GM23338 (cell line): Measurements from ENCODE around the gene HOXA3. TPM values are rescaled to one million over a fixed set of nuclear protein-coding genes. Genes with fewer than 3 reads are reported as not detected.
A peak's percentile ranks its signal among the peaks of the same experiment; 100 is the strongest.

Experiments
- ATAC-seq: fragments of 200-7000 bp; cut with Tn5 transposase; 3 replicates; pipeline ENCODE4 v1.9.1; 2020
- DNase-seq: peaks from one replicate; pipeline ENCODE4 v3.0.0-alpha.2; 2015; ENCODE audit warnings: low spot score
- H2AFZ ChIP-seq: fragments of 200-600 bp; sonication (generic); 2 replicates; pipeline ENCODE4 v1.8.0; 2016; ENCODE audit warnings: antibody characterized with exemption, mild to moderate bottlenecking, moderate library complexity
- H3F3A ChIP-seq: fragments of 200-600 bp; sonication (generic); replicated peaks from 2 replicates; pipeline ENCODE4 v1.8.0; 2017; ENCODE audit warnings: antibody characterized with exemption, mixed run types, low read depth
- H3K27ac ChIP-seq: fragments of 200-600 bp; sonication (generic); 2 replicates; pipeline ENCODE4 v1.6.1; 2016; ENCODE audit warnings: low read depth
- H3K27me3 ChIP-seq: fragments of 200-600 bp; sonication (generic); 2 replicates; pipeline ENCODE4 v1.8.0; 2016; ENCODE audit warnings: mild to moderate bottlenecking, mixed run types, moderate library complexity; ENCODE audit not compliant: insufficient read depth
- H3K36me3 ChIP-seq: fragments of 200-600 bp; sonication (generic); 2 replicates; pipeline ENCODE4 v1.8.0; 2016; ENCODE audit warnings: mild to moderate bottlenecking; ENCODE audit not compliant: insufficient read depth
- H3K4me1 ChIP-seq: fragments of 200-600 bp; sonication (generic); 2 replicates; pipeline ENCODE4 v1.8.0; 2016; ENCODE audit warnings: mild to moderate bottlenecking, moderate library complexity; ENCODE audit not compliant: insufficient read depth
- H3K4me2 ChIP-seq: fragments of 200-600 bp; sonication (generic); 2 replicates; pipeline ENCODE4 v1.7.1; 2017; ENCODE audit warnings: mixed run types
- H3K4me3 ChIP-seq: fragments of 200-600 bp; sonication (generic); 2 replicates; pipeline ENCODE4 v1.6.1; 2016; ENCODE audit warnings: mixed run types
- H3K79me2 ChIP-seq: fragments of 200-600 bp; sonication (generic); replicated peaks from 2 replicates; pipeline ENCODE4 v1.8.0; 2017; ENCODE audit warnings: mild to moderate bottlenecking; ENCODE audit not compliant: insufficient read depth
- H3K9me2 ChIP-seq: fragments of 200-600 bp; sonication (generic); 2 replicates; pipeline ENCODE4 v1.8.0; 2017; ENCODE audit not compliant: insufficient read depth
- H4K20me1 ChIP-seq: fragments of 200-600 bp; sonication (generic); replicated peaks from 2 replicates; pipeline ENCODE4 v1.8.0; 2017; ENCODE audit warnings: mild to moderate bottlenecking; ENCODE audit not compliant: insufficient read depth
- H3K27ac Mint-ChIP-seq: 2 replicates; pipeline ENCODE4 v1.8.0; 2020; ENCODE audit warnings: inconsistent platforms, mild to moderate bottlenecking, moderate library complexity, mixed read lengths
- H3K27me3 Mint-ChIP-seq: 3 replicates; pipeline ENCODE4 v1.8.0; 2022; ENCODE audit warnings: low read depth, mild to moderate bottlenecking, moderate library complexity, mixed read lengths, inconsistent platforms; ENCODE audit not compliant: insufficient read depth, poor library complexity
- H3K36me3 Mint-ChIP-seq: 3 replicates; pipeline ENCODE4 v1.8.0; 2021; ENCODE audit warnings: low read depth, mild to moderate bottlenecking, inconsistent platforms, moderate library complexity, mixed read lengths
- H3K4me1 Mint-ChIP-seq: 3 replicates; pipeline ENCODE4 v1.8.0; 2020; ENCODE audit warnings: mild to moderate bottlenecking, inconsistent platforms, mixed read lengths
- H3K4me3 Mint-ChIP-seq: 3 replicates; pipeline ENCODE4 v1.8.0; 2021; ENCODE audit warnings: moderate library complexity, mild to moderate bottlenecking, inconsistent platforms, mixed read lengths
- H3K9me3 Mint-ChIP-seq: 3 replicates; pipeline ENCODE4 v1.8.0; 2020; ENCODE audit warnings: moderate library complexity, mild to moderate bottlenecking, inconsistent platforms, mixed read lengths
- EZH2 ChIP-seq: fragments of 200-600 bp; sonication (generic); IDR thresholded peaks from one replicate; pipeline ENCODE4 v1.8.0; 2017; ENCODE audit warnings: antibody characterized with exemption, mild to moderate bottlenecking, low read depth; ENCODE audit not compliant: unreplicated experiment
- EZH2phosphoT487 ChIP-seq: fragments of 200-600 bp; sonication (generic); IDR thresholded peaks from one replicate; pipeline ENCODE4 v1.8.1; 2018; ENCODE audit warnings: antibody characterized with exemption; ENCODE audit not compliant: unreplicated experiment
- POLR2AphosphoS5 ChIP-seq: IDR thresholded peaks from 2 replicates; pipeline ENCODE4 v1.6.1; 2016; ENCODE audit warnings: antibody characterized with exemption, low read depth
- polyA plus RNA-seq: library from polyadenylated mRNA; unstranded; fragments of >200 nt; fragmentation: Nextera tagmentation; extraction: Ambion mirVana; gene quantifications from 2 replicates; pipeline ENCODE4 v1.2.1, GENCODE V29; 2016
- total RNA-seq: library from RNA; depleted of rRNA; stranded (reverse); fragments of >200 nt; shearing (Covaris generic); gene quantifications from 2 replicates; pipeline ENCODE4 v1.2.3, GENCODE V29; 2014
- TF ChIP-seq, protein P1 (sequence below), 2 experiments: fragments of 200-600 bp in 1 of 2; sonication (generic) in 1 of 2; conservative IDR thresholded peaks; 2 replicates each; pipeline versions ENCODE4 v1.5.1 to v1.6.1; 2016 to 2017; ENCODE audit warnings: antibody characterized with exemption in 2 of 2, low read depth in 2 of 2, mild to moderate bottlenecking in 2 of 2, moderate library complexity in 1 of 2

Gene HOXA3
- total and polyA plus RNA-seq, 2 experiments from 2014 or later, result not detected

- H3K4me3 ChIP-seq, result peak overlapping the region; percentile 60
- no peak overlapping the region for H2AFZ ChIP-seq
- ATAC-seq (peak; percentile 9), DNase-seq (peak; percentile 75)
- H3K27me3 ChIP-seq, result peaks cover 100% of the 10 kb centered on the region
- H3K27ac ChIP-seq, result no peak overlapping the region
- no peaks in the 10 kb centered on the region for H3K79me2 ChIP-seq
- Mint-ChIP-seq H3K4me1 (peaks cover 21% of the 10 kb centered on the region), H3K4me3 (peak overlapping the region; percentile 63), H3K9me3 (peaks cover 19% of the 10 kb centered on the region; the same call in 2 of the 3 replicates), H3K27ac (no peak overlapping the region), H3K36me3 (no peaks in the 10 kb centered on the region; the same call in 2 of the 3 replicates), H3K27me3 (peaks cover 100% of the 10 kb centered on the region)
- no peaks in the 10 kb centered on the region for H3K36me3 ChIP-seq
- peak overlapping the region; percentile 93 for H3K4me2 ChIP-seq
- peaks cover 31% of the 10 kb centered on the region for H3K4me1 ChIP-seq
- TF ChIP-seq, protein P1, sequence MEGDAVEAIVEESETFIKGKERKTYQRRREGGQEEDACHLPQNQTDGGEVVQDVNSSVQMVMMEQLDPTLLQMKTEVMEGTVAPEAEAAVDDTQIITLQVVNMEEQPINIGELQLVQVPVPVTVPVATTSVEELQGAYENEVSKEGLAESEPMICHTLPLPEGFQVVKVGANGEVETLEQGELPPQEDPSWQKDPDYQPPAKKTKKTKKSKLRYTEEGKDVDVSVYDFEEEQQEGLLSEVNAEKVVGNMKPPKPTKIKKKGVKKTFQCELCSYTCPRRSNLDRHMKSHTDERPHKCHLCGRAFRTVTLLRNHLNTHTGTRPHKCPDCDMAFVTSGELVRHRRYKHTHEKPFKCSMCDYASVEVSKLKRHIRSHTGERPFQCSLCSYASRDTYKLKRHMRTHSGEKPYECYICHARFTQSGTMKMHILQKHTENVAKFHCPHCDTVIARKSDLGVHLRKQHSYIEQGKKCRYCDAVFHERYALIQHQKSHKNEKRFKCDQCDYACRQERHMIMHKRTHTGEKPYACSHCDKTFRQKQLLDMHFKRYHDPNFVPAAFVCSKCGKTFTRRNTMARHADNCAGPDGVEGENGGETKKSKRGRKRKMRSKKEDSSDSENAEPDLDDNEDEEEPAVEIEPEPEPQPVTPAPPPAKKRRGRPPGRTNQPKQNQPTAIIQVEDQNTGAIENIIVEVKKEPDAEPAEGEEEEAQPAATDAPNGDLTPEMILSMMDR (conservative IDR thresholded peaks at IDR 0.05; ENCODE audit: low read depth in 2 of 2), result 0 out of 4 replicates have a peak, but pooled peaks have one; percentile 5 to 13
- TF ChIP-seq EZH2phosphoT487 (no peak), EZH2 (peak; percentile 85)
- H3K9me2 ChIP-seq, result no peaks in the 10 kb centered on the region
- peaks cover 47% of the 10 kb centered on the region for H4K20me1 ChIP-seq
- peaks cover 44% of the 10 kb centered on the region for H3F3A ChIP-seq
Observed at GRCh38 chr7:27141923-27142579, 10.3 kb downstream of the HOXA3 start.

- peaks cover 100% of the 10 kb centered on the region for H3K27me3 Mint-ChIP-seq
- ATAC-seq (no peak), DNase-seq (no peak)
- no peaks in the 10 kb centered on the region; the same call in 2 of the 3 replicates for H3K36me3 Mint-ChIP-seq
- peaks cover 21% of the 10 kb centered on the region for H3K4me1 Mint-ChIP-seq
- peaks cover 11% of the 10 kb centered on the region; the same call in 2 of the 3 replicates for H3K9me3 Mint-ChIP-seq
- H3K27ac ChIP-seq, result no peak overlapping the region
- no peak overlapping the region for H3K4me2 ChIP-seq
- TF ChIP-seq POLR2AphosphoS5, result no peak
- peak; percentile 96 for TF ChIP-seq EZH2
- peak; percentile 77 for TF ChIP-seq EZH2phosphoT487
- no peaks in the 10 kb centered on the region for H3K9me2 ChIP-seq
- H3F3A ChIP-seq, result peaks cover 37% of the 10 kb centered on the region
- no peak overlapping the region for H3K4me3 ChIP-seq
- H3K4me3 Mint-ChIP-seq, result peak overlapping the region; percentile 36; the same call in 1 of the 3 replicates
- H3K36me3 ChIP-seq, result no peaks in the 10 kb centered on the region
- H2AFZ ChIP-seq, result no peak overlapping the region
- H3K4me1 ChIP-seq, result peaks cover 31% of the 10 kb centered on the region
- H4K20me1 ChIP-seq, result peaks cover 40% of the 10 kb centered on the region
- H3K27ac Mint-ChIP-seq, result no peak overlapping the region
- H3K27me3 ChIP-seq, result peaks cover 100% of the 10 kb centered on the region
- no peaks in the 10 kb centered on the region for H3K79me2 ChIP-seq
Observed at GRCh38 chr7:27141137-27141922, 11.1 kb downstream of the HOXA3 start.
